GM13976 (cell line): ENCODE results near the gene ECE1.
"Not testable (repeated sequence)": the region's sequence is repeated elsewhere in the genome, so short reads cannot be mapped to it uniquely, and the experiment has no call there.

Experiments
- DNase-seq: peaks from one replicate; pipeline ENCODE4 v3.0.0; 2012; ENCODE audit warnings: low spot score
- in situ Hi-C: fragments of 300-500 bp; cut with MboI; formaldehyde crosslinking; loops from one replicate; pipeline ENCODE4 v1.12.0; 2022; ENCODE audit warnings: low sequenced_read_pairs, mixed read lengths, inconsistent platforms; ENCODE audit not compliant: unreplicated experiment
- TF ChIP-seq, protein P1 (sequence below): IDR thresholded peaks from 2 replicates; pipeline ENCODE4 v1.5.1; 2012; ENCODE audit warnings: borderline replicate concordance, mild to moderate bottlenecking; ENCODE audit not compliant: insufficient read depth; ENCODE audit errors: extremely low read depth, missing control alignments, control extremely low read depth

The ECE1 gene

GRCh38 chr1:21175670-21176581 is 114.3 kb downstream of the ECE1 start:
- in situ Hi-C loops = loop anchor here (25.0 kb wide), 1 partner anchor 189 kb away; no protein-coding TSS in a partner anchor
- peak; percentile 51 for DNase-seq
- TF ChIP-seq, protein P1, sequence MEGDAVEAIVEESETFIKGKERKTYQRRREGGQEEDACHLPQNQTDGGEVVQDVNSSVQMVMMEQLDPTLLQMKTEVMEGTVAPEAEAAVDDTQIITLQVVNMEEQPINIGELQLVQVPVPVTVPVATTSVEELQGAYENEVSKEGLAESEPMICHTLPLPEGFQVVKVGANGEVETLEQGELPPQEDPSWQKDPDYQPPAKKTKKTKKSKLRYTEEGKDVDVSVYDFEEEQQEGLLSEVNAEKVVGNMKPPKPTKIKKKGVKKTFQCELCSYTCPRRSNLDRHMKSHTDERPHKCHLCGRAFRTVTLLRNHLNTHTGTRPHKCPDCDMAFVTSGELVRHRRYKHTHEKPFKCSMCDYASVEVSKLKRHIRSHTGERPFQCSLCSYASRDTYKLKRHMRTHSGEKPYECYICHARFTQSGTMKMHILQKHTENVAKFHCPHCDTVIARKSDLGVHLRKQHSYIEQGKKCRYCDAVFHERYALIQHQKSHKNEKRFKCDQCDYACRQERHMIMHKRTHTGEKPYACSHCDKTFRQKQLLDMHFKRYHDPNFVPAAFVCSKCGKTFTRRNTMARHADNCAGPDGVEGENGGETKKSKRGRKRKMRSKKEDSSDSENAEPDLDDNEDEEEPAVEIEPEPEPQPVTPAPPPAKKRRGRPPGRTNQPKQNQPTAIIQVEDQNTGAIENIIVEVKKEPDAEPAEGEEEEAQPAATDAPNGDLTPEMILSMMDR = no peak

DNA sequence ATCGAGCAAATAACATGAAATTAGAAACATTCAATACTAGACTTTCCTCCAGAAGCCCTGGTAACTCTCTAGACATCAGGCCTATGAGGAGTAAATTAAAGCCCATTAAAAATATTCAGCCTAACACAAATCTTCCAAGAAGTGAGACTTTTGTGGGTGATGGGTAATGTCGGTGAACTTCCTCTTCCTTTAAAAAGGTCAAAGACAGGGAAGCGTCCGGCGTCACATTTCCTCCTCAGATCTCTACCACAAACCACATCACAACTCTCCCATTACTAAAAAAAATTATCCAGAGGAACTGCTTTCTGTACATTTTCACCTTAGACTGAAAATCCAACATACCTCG is 115.0 kb downstream of the ECE1 start:
- TF ChIP-seq, protein P1 = no peak
- no peak for DNase-seq
- in situ Hi-C loops = loop anchor here (25.0 kb wide), 1 partner anchor 188 kb away; no protein-coding TSS in a partner anchor

- DNase-seq = no peak
These were observed 115.5 kb downstream of the ECE1 start for GRCh38 chr1:21174654-21175323.

GRCh38 chr1:21174230-21174629 is 116.0 kb downstream of the ECE1 start:
- TF ChIP-seq, protein P1 = no peak
- DNase-seq = no peak
- in situ Hi-C loops = no loop called here

More at GRCh38 chr1:21174654-21175323, 115.5 kb downstream of the ECE1 start:
- in situ Hi-C loops = loop anchor here (25.0 kb wide), 1 partner anchor 187 kb away; no protein-coding TSS in a partner anchor
- TF ChIP-seq, protein P1 = no peak

GRCh38 chr1:21173096-21173495 is 117.2 kb downstream of the ECE1 start:
- in situ Hi-C loops, DNase-seq: not testable (repeated sequence)

GRCh38 chr1:21170837-21171236 is 119.4 kb downstream of the ECE1 start:
- in situ Hi-C loops = not testable (repeated sequence)

DNA sequence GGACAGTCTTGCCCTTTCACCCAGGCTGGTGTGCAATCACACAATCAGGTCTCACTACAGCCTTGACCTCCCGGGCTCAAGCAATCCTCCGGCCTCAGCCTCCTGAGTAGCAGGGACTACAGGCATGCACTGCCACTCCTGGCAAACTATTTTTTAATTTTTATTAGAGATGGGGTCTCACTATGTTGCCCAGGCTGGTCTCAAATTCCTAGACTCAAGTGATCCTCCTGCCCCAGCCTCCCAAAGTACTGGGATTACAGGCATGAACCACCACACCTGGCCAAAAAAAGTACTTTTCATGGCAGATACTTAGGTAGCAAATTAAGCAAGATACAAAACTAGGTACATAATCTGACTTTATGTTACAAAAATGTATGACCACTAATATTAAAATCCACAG is 121.8 kb downstream of the ECE1 start:
- TF ChIP-seq, protein P1 = no peak
- in situ Hi-C loops = no loop called here
- no peak for DNase-seq

More at GRCh38 chr1:21170837-21171236, 119.4 kb downstream of the ECE1 start:
- not testable (repeated sequence) for DNase-seq
